ENCODE measurements around the gene FMO4.
"Not testable (repeated sequence)": the region's sequence is repeated elsewhere in the genome, so short reads cannot be mapped to it uniquely, and the experiment has no call there.

Gene FMO4, protein sequence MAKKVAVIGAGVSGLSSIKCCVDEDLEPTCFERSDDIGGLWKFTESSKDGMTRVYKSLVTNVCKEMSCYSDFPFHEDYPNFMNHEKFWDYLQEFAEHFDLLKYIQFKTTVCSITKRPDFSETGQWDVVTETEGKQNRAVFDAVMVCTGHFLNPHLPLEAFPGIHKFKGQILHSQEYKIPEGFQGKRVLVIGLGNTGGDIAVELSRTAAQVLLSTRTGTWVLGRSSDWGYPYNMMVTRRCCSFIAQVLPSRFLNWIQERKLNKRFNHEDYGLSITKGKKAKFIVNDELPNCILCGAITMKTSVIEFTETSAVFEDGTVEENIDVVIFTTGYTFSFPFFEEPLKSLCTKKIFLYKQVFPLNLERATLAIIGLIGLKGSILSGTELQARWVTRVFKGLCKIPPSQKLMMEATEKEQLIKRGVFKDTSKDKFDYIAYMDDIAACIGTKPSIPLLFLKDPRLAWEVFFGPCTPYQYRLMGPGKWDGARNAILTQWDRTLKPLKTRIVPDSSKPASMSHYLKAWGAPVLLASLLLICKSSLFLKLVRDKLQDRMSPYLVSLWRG

DNA sequence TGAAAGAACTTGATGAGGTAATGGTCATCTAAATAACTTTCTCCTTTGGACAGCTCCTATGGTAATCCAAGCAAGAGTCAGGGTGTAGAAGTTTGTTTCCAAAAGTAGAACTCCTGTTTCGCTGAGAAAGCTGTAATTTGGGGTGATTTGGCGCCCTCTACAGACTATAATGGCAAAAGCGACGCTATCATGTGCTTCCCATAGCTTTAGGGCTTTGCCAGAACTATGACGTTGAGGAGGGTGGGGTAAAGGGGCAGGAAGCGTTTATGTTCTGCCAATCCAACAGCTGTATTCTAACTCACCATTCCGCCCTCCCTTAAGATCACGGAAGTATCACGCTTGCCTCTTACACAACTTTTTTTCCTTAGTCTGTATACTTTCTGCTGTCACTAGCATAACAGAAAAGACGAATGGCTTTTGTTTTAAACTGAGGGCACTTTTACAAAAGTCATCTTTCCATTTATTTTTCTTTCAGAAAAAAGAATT, at the start of gene FMO4:
TSS of gene FMO4 (plus strand) at position 349 of the 486 bp plus-strand sequence. CDS start 5,643 bp downstream, outside the sequence.
- peak; percentile 68 to 82 for DNase-seq

DNA sequence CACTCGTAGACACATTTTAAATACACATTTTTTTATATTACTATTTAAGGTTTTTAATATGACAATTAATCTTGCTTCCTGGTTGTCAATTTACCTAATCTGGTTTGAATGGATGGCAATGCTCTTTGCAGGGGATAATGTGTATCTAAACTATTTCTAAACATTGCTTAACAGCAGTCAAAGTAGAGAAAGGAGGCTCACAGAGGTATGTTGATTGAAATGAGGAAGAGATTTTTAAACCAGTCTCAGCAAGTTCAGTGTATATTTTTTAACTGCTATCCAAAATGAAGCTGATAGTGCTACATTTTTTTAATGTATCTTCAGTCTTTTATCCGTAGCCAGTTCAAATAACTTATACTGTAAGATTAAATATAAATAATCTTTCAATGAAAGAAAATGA, 48.3 kb upstream of the FMO4 start:
- no peak for DNase-seq

DNA sequence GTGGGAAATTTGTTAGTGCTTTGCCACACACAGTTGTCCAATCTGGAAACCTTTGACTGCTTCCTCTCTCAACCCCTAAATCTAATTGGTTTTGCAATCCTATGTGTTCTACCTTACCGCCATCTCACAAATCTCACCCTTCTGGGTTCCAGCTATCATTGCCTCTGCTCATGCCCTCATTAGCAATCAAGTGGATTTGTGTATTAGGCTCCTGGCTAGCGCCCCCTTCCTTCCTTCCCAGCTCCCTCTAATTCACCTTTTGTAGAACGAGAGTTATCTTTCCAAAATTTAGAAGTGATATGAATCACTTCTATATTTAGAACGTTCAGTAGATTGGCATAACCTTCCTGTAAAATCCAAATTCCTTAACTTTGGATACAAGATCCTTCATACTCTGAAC, 47.1 kb upstream of the FMO4 start:
- DNase-seq: no peak

DNA sequence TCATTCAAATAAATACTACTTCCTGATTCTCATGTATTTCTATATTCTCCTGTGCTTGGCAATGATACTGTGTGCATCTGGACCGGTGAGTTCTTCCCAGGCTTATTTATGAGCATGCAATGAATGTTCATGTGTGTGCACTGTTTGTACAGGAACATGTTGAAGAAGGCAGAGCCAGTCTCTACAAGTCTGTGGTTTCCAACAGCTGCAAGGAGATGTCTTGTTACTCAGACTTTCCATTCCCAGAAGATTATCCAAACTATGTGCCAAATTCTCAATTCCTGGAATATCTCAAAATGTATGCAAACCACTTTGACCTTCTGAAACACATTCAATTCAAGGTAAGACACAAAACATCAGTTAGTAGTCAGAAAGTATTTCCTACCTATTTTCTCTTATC, 46.6 kb upstream of the FMO4 start:
- DNase-seq: no peak

DNA sequence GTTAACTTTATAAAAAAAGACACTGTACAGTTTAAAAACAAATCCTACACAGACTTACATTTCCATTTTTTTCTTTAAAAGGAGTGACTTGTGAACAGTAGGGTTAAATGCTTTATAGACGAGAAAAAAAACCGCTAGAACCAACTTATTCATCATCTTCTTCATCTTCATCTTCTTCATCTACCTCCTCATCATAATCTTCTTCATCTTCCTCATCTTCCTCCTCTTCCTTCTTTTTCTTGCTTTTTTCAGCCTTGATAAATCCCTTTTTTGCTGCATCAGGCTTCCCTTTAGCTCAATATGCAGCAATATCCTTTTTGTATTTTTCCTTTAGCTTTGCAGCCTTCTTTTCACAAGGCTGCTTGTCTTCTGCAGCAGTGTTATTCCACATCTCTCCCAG, 43.2 kb upstream of the FMO4 start:
- DNase-seq: no peak

DNA sequence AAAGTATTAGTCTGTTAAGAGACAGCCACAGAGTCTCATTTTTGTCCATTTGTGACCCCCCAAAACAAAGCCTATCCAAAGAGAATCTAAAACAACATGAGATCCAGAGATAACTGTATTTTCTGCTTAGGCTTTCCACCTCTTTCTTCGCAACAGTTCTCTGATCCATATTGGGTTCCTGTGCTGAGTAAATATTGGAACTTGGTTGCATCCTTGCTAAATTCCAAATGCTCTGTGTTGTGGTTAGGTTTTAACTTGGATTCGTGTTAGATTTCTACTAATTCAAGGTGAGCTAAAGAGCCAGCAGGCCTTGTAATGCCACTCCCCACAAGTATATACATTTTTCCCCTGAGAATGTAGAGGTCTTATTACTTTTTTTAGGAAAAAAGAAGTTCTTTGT, 36.4 kb upstream of the FMO4 start:
- no peak for DNase-seq

DNA sequence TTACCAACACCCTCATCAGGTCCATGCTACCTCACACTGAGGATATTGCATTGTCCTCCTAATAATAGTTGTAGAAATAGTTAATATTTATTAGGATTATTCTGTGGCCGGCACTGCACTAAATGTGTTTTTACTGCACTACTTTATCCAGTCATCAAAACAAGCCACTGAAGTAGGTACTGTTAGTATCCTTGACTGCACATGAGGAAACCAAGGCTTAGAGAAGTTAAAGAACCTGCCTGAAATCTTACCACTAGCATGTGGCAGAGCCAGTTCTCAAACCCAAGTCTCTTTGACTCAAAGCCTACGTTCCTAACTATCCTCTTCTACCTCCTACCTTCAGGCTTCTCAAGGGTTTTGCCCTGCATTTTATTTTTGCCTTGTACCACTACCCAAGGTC, 34.7 kb upstream of the FMO4 start:
- no peak for DNase-seq

DNA sequence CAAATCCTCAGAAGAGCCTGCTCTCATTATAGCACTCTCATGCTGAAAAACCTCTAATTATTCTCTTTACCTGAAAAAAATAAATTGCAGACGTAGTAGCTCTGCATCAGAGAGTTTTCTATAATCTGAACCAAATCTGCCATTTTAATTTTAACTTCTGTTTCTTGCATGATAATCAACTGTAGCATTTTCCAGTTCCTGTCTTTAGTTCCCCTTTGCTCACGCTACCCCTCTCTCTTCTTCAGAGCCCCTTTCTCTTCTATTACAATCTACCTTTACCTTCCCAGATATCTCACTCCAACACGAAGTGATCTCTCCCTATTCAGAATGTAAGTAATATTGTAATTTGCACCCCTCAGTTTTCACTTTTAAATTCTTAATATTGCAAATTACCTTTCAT, 34.3 kb upstream of the FMO4 start:
- no peak for DNase-seq

DNA sequence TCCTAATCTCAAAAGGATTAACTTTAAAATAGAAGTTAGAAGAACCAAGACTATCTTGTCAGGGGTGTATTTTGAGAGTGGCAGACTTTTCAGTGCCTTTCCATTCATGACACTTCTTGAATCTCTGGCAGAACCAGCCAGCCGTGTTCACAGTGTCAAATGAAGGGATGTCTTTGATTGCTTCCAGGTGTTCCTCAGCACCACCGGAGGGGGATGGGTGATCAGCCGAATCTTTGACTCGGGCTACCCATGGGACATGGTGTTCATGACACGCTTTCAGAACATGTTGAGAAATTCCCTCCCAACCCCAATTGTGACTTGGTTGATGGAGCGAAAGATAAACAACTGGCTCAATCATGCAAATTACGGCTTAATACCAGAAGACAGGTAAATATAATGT, 33.4 kb upstream of the FMO4 start:
- DNase-seq: no peak

DNA sequence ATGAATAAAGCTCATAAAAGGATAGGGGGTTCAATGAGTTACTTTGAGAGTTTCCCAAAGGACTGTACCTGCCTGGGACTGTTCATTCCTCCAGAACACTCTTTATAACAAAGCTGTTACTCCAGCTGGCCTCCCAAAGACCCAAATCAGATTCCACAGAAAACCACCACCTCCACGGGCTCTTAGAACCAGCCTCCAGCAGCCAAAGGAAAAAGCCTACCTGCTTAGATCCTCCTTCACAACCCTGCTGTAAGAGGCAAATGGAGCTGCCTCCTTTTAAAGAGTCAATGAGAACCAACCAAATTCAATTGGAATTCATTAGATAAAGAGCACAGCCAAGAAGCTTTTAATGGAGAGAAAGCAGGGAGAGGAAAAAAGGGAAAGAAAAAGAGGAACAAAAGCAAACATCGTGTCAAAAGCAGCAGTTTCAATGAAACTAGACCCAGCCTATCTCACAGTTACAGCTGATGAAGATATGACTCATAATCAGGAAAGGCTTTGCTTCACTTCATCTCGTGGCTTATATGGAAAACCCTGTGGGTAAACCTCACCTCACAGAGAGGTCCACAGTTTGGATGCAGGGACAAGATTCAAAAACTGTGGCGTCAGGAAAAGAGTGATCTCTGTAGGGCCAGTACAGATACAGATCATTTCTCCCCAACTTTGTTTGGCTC, 27.8 kb upstream of the FMO4 start:
- no peak for DNase-seq

DNA sequence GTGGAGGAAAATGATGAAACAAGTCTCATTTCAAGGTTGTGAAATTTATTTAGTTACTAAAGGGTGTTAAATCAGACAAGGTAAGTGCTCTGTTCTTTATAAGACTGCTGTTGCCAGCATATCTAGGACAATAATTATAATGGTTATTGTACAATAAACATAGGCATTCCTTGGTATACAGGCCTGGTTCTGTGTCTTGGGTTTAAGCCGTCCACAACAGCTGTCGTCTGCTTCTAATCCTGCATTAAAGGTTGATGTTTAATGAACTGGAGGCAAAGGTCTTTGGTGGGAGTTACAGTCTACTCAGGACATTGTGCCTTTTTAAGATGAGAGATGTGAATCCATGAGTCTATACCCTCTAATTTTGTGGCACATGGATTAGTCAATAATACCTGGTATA, 23.4 kb upstream of the FMO4 start:
- no peak for DNase-seq

DNA sequence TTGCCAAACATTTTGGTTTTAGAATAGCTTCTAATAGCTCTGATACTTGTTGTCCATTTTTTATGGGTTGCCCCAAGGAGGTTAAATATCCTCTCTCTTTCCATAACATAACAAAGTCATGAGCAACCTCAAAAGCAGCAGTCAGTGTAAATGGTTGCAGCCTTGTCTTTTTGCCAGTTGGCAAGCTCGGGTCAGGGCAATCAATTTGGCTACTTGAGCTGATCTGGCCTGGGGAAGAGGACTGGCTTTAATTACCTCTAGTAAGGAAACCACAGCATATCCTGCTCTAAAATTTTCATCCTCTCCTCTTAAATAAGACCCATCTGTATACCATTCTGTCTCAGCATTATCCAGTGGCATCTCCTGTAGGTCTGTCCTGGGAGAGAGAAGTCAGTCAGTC, 21.2 kb upstream of the FMO4 start:
- DNase-seq: no peak

DNA sequence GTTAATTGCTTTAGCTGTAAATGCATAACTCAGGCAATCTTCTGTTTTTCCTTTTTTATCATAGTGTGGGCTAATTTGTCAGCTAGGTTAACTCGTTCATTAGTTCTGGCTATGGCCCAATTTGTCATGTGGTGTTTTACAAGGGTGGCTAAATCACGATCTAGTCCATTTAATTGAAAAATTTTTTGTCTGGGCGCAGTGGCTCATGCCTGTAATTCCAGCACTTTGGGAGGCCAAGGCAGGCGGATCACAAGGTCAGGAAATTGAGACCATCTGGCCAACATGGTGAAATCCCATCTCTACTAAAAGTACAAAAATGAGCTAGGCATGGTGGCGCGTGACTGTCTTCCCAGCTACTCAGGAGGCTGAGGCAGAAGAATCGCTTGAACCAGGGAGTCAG, 18.6 kb upstream of the FMO4 start:
- DNase-seq: not testable (repeated sequence)

DNA sequence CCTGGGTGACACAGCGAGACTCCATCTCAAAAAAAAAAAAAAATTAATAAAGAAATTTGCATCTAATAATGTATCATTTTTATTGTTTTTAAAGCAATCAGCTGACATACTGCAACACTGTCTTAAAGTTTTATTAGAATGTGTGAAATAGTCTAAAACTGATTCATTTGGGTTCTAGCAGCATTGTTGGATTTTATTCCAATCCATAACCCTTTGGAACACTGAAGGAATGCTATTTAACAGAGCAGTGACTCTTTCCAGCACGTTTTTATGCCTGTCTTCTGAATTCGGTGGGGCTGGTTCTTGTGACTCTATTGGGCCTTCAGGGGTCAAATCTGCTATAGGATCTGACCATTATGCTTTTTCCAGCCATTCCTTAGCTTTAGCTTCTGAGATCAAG, 18.2 kb upstream of the FMO4 start:
- DNase-seq: no peak

DNA sequence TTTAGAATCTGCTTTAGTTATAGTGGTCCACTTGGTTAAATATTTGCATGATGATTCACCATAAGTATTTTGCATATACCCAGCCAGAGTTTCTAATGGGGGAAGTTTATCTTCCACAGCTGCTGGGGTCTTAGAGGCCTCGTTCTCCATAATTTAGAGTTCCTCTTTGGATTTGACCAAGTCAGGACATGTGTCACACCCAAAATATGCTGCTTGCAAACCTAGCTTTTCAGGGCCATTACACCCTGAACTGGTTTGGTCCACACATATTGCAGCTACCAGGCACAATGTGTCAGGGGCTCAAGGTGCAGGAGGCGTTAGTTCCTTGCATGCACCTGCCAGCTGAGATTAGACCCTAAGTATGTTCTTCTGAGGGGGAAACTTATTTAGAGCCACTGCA, 17.1 kb upstream of the FMO4 start:
- no peak for DNase-seq

DNA sequence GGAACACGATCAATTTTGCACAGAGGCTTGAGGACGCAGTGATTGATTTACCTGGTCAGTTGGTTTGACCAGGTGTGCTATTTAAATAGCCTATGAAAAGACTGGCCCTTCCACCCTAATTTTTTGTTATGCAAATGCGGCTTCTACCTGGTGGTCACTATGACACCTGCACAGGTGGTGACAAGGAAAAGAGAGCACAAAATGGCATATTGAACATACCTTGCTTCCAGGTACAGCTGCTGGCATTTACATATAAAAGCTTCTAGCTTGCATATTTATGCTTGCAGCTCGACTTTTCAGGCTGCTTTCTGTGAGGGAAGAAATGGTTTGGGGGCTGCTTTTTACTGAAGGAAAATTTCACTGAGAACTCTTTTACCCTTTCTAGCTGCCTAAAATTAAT, 15.3 kb upstream of the FMO4 start:
- DNase-seq: no peak

DNA sequence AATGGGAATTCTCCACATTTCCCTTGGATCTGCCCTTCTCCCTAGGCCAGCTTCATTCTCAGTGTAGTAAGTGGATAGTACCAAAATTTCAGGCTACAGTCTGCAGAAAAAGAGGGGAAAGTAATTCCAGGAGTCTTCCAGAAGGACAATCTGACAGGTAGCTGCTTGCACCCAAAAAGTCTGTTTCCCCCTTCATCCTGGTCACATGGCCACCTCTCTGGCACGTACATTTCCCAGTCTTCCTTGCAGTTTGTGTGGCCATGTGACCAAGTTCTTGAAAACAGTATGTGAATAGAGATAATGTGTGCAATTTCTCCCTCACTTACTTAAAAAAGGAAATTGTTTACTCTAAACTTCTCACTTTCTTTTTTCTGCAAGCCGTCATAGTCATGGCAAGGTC, 14.6 kb upstream of the FMO4 start:
- DNase-seq: no peak

DNA sequence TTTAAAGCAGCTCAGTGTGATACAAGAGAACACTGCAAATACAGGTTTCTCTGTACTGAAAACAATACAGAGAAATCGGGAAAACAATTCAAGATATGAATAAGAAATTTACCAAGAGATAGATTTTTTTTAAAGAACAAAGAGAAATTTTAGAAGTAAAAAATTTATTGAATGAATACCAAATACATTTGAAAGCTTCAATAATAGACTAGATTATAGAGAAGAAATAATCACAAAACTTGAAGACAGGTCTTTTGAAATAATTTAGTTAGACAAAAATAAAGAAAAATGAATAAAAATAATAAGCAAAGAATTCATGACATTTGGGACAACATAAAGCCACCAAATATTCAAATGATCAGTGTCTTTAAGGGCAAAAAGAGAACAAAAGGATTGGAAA, 13.6 kb upstream of the FMO4 start:
- DNase-seq: no peak

DNA sequence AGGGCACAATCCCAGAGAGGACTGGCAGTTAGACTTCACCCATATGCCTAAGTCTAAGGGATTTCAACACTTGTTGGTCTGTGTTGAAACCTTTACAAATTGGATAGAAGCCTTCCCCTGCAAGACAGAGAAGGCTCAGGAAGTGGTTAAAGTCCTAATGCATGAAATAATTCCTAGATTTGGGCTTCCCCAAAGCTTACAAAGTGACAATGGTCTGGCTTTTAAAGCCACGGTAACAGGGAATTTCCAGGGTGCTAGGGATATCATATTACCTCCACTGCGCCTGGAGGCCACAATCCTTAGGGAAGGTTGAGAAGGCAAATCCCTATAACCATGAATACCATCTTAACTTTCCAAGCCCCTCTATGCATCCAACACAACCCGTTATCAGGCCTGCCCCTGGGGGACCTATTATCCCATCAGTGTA, 3.3 kb upstream of the FMO4 start:
- DNase-seq: no peak

DNA sequence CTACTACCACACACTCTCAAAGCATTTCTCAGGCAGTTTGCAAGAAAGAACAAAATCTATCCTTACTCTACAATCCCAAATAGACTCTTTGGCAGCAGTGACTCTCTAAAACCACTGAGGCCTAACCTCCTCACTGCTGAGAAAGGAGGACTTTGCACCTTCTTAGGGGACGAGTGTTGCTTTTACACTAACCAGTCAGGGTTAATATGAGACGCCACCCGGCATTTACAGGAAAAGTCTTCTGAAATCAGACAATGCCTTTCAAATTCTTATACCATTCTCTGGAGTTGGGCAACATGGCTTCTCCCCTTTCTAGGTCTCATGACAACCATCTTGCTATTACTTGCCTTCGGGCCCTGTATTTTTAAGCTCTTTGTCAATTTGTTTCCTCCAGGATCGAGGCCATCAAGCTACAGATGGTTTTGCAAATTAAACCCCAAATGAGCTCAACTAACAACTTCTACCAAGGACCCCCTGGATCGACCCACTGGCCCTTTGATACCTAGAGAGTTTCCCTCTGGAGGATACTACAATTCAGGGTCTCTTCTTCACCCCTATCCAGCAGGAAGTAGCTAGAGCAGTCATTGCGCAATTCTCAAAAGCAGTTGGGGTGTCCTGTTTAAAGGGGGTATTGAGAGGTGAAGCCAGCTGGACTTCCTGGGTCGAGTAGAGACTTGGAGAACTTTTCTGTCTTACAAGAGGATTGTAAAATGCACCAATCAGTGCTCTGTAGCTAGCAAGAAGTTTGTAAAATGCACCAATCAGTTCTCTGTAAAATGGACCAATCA, 2.0 kb upstream of the FMO4 start:
- DNase-seq: no peak

DNA sequence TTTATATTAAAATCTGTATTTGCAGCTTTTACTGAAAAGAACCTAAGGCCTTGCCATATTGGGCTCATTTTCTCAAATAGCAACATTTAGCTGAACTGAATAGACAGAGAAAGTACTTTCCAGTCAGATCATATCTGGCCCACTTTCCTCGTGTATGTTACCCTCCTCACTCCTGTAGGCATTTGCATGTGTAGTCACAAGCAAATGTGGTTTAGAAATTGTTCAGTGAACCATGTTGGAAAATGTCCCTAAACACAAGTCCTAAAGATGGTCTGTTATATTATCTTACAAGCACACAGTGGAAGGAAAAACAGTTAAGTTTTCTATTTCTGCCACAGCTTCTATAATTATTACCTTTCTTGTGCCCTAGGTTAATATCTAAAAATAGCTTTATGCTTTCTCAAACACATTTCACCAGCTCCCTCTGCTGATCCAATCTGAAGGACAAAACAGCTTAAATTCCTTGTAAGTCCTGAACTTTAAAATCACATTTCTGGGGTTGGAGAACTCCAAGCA, 606 bp upstream of the FMO4 start:
- DNase-seq: no peak

DNA sequence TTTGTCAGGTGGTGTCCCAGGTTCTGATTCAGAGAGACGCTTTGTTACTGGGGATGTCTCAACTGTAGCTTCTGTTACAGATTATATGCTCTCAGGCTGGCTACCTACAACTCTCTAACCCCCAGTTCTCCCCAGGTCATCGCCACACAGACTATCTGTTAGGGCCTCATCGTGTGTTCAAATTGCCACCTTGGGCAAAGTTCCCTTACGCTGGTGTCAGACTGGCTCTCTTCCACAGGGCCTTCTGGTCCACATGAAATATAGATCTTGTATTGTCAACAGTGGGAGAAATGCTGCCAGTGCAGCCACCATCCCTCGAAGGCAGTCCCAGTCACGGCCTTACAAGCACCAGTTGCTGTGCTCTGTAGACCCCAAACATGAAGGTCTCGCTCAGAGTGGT, 15.3 kb downstream of the FMO4 start:
- DNase-seq: no peak

DNA sequence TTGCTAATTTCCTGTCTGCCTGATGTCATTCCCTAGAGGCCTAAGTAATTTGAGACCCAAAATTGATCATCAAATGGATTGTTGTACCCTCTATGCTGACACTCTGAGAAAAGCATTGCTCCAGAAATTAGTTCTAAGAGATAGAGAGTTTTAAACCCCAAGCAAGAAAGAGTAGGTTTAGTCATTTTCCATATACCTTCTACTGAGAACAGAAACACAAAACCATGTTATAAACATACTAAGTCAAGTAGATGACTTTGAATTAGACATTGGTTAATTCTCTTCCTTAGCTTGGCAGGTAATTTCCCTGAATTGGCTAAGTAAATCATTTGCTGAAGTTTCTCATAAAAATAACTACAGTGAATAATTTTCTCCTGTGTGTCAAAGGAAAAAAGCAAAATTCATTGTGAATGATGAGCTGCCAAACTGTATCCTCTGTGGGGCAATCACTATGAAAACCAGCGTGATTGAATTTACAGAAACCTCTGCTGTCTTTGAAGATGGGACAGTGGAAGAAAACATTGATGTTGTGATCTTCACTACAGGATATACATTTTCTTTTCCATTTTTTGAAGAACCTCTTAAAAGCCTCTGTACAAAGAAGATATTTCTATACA, 20.1 kb downstream of the FMO4 start:
- DNase-seq: no peak

Data from stimulated activated CD4-positive, alpha-beta T cell treated with anti-CD3 and anti-CD28 coated beads, Interleukin-2, amount 100 ng/mL, for 24 hours (primary cell).